Measurements from ENCODE around the gene NDUFC1. TPM values are rescaled to one million over a fixed set of nuclear protein-coding genes. Genes with fewer than 3 reads are reported as not detected.

The NDUFC1 gene
- 62.1 and 77.7 TPM in 2 replicates for total RNA-seq
- polyA plus RNA-seq, result 160 and 198 TPM in 2 replicates

GRCh38 chr4:139301821-139302611 is at the start of gene NDUFC1:
Gene NDUFC1, minus strand, starts transcription at chr4:139302477. Its CDS starts 6,679 bp downstream, at chr4:139295798.
- H3K27ac ChIP-seq, result peak within 1 kb of the TSS; percentile 96
- peak; percentile 70 for DNase-seq (ENCODE audit: low spot score)
- H3K4me2 ChIP-seq, result peak within 1 kb of the TSS; percentile 72
- no peaks in the 10 kb centered on the region for H3K27me3 ChIP-seq
- peak within 1 kb of the TSS; percentile 86 for H2AFZ ChIP-seq
- H3K4me1 ChIP-seq (ENCODE audit: insufficient read depth), result peaks cover 13% of the 10 kb centered on the region
- H3K9me2 ChIP-seq (replicated peaks; ENCODE audit: insufficient read depth), result no peaks in the 10 kb centered on the region
- WGBS (ENCODE audit: low lambda C conversion rate, missing lambda C conversion rate), result 2% methylated on average over 44 of the region's 46 CpGs
- peaks cover 74% of the 10 kb centered on the region for H3K79me2 ChIP-seq
- peaks cover 9% of the 10 kb centered on the region for H4K20me1 ChIP-seq (ENCODE audit: insufficient read depth, poor library complexity, severe bottlenecking)
- H3K4me3 ChIP-seq, result peak within 1 kb of the TSS; percentile 86
- H3K9me3 ChIP-seq (ENCODE audit: low read depth), result no peaks in the 10 kb centered on the region
- TF ChIP-seq EZH2phosphoT487 (IDR thresholded peaks at IDR 0.05; ENCODE audit: low read depth, severe bottlenecking, unreplicated experiment), result no peak
- no peak for TF ChIP-seq EZH2 (IDR thresholded peaks at IDR 0.05; ENCODE audit: borderline replicate concordance)
- no peak for TF ChIP-seq CTCF (IDR thresholded peaks at IDR 0.05; ENCODE audit: poor library complexity)
- no peaks in the 10 kb centered on the region for H3K36me3 ChIP-seq (replicated peaks; ENCODE audit: insufficient read depth, low read depth)

GRCh38 chr4:139337612-139338011 is 35.3 kb upstream of the NDUFC1 start:
- Histone ChIP-seq H3K4me2 (no peak overlapping the region), H3K27ac (no peak overlapping the region), H3K4me1 (ENCODE audit: insufficient read depth) (no peaks in the 10 kb centered on the region), H3K9me2 (replicated peaks; ENCODE audit: insufficient read depth) (no peaks in the 10 kb centered on the region), H3K79me2 (peaks cover 36% of the 10 kb centered on the region), H3K9me3 (ENCODE audit: low read depth) (no peaks in the 10 kb centered on the region), H4K20me1 (ENCODE audit: insufficient read depth, poor library complexity, severe bottlenecking) (peaks cover 6% of the 10 kb centered on the region), H3K27me3 (no peaks in the 10 kb centered on the region), H3K36me3 (replicated peaks; ENCODE audit: insufficient read depth, low read depth) (no peaks in the 10 kb centered on the region), H3K4me3 (no peak overlapping the region), H2AFZ (no peak overlapping the region)
- DNase-seq (ENCODE audit: low spot score), result no peak
- TF ChIP-seq EZH2 (IDR thresholded peaks at IDR 0.05; ENCODE audit: borderline replicate concordance) (no peak), CTCF (IDR thresholded peaks at IDR 0.05; ENCODE audit: poor library complexity) (no peak), EZH2phosphoT487 (IDR thresholded peaks at IDR 0.05; ENCODE audit: low read depth, severe bottlenecking, unreplicated experiment) (no peak)

GRCh38 chr4:139333046-139333445 is 30.8 kb upstream of the NDUFC1 start:
- no peak for DNase-seq (ENCODE audit: low spot score)
- Histone ChIP-seq H3K9me2 (replicated peaks; ENCODE audit: insufficient read depth) (no peaks in the 10 kb centered on the region), H2AFZ (no peak overlapping the region), H3K4me3 (no peak overlapping the region), H3K27ac (no peak overlapping the region), H3K9me3 (ENCODE audit: low read depth) (no peaks in the 10 kb centered on the region), H3K4me2 (no peak overlapping the region), H4K20me1 (ENCODE audit: insufficient read depth, poor library complexity, severe bottlenecking) (peaks cover 10% of the 10 kb centered on the region), H3K79me2 (peaks cover 74% of the 10 kb centered on the region), H3K36me3 (replicated peaks; ENCODE audit: insufficient read depth, low read depth) (no peaks in the 10 kb centered on the region), H3K4me1 (ENCODE audit: insufficient read depth) (no peaks in the 10 kb centered on the region), H3K27me3 (no peaks in the 10 kb centered on the region)
- WGBS (ENCODE audit: low lambda C conversion rate, missing lambda C conversion rate), result 97% methylated on average over 2 of the region's 2 CpGs
- TF ChIP-seq CTCF (IDR thresholded peaks at IDR 0.05; ENCODE audit: poor library complexity), result no peak
- TF ChIP-seq EZH2 (IDR thresholded peaks at IDR 0.05; ENCODE audit: borderline replicate concordance), result no peak
- TF ChIP-seq EZH2phosphoT487 (IDR thresholded peaks at IDR 0.05; ENCODE audit: low read depth, severe bottlenecking, unreplicated experiment), result no peak

All from hepatocyte (in vitro differentiated cells).